PC-9 (cell line): Measurements from ENCODE around the gene ADAMTS2.

Experiments
- EZH2 ChIP-seq: fragments of 200-600 bp; sonication (generic); IDR thresholded peaks from 2 replicates; pipeline ENCODE4 v1.8.0; 2017; ENCODE audit warnings: antibody characterized with exemption, low read depth
- TF ChIP-seq, protein P1 (sequence below): fragments of 200-600 bp; sonication (generic); conservative IDR thresholded peaks from 2 replicates; pipeline ENCODE4 v1.6.1; 2017; ENCODE audit warnings: mixed run types, antibody characterized with exemption, mild to moderate bottlenecking, moderate library complexity

DNA sequence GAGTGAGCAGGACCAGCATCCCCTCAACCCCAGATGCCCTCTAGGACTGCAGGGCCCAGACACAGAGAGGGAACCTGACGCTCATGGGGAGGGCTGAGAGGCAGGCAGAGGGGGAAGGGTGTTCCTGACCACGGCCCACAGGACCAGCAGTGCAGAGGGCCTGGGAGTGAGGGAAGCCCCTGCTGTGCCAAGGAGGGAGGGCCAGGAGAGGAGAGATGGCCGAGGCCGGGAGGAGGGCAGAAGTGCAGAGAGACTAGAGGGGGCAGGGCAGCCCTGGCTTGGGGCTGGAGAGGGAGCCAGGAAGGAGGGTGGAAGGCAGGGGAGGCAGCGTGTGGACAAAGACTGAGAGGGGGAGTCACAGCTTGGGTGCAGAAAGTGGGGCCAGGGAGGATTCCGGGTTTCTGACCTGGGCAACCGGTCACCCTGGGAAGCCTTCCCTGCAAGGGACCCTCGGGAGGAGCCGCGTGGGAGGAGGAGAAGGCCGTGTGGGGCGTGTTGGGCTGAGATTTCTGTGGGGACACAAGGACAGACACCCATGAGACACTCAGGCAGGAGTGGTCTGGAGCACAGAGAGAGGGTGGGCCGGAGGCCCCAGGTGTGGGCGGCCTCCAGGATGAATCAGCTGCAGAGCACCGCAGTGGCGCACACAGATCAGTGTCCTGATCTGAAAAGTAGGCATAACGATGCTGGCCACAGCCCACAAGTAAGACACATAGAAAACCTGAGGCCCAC, 117.5 kb downstream of the ADAMTS2 start:
- TF ChIP-seq, protein P1, sequence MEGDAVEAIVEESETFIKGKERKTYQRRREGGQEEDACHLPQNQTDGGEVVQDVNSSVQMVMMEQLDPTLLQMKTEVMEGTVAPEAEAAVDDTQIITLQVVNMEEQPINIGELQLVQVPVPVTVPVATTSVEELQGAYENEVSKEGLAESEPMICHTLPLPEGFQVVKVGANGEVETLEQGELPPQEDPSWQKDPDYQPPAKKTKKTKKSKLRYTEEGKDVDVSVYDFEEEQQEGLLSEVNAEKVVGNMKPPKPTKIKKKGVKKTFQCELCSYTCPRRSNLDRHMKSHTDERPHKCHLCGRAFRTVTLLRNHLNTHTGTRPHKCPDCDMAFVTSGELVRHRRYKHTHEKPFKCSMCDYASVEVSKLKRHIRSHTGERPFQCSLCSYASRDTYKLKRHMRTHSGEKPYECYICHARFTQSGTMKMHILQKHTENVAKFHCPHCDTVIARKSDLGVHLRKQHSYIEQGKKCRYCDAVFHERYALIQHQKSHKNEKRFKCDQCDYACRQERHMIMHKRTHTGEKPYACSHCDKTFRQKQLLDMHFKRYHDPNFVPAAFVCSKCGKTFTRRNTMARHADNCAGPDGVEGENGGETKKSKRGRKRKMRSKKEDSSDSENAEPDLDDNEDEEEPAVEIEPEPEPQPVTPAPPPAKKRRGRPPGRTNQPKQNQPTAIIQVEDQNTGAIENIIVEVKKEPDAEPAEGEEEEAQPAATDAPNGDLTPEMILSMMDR: no peak
- no peak for TF ChIP-seq EZH2
